ENCODE measurements around the gene SPATA2. TPM values are rescaled to one million over a fixed set of nuclear protein-coding genes. Genes with fewer than 3 reads are reported as not detected.

The SPATA2 gene
- total and polyA plus RNA-seq, 2 of the 13 experiments (the other 11 are each of a cell fraction or from before 2014, with no cell fraction given), result 3.2 to 8.7 TPM

GRCh38 chr20:49936153-49937026, 21.1 kb upstream of the SPATA2 start, which contains the start of gene RNF114 (continued):
- no peak for TF ChIP-seq ARID2 (CRISPR knock-in tag; IDR thresholded peaks at IDR 0.05; ENCODE audit: borderline replicate concordance)
- peak; percentile 97 for TF ChIP-seq RBFOX2 (IDR thresholded peaks at IDR 0.05; ENCODE audit: low read depth, low read length)
- peak; percentile 71; the same call in 1 of the 2 replicates for TF ChIP-seq ZC3H13 (CRISPR knock-in tag; IDR thresholded peaks at IDR 0.05)
- no peak for TF ChIP-seq ZNF570 (CRISPR knock-in tag; IDR thresholded peaks at IDR 0.05; ENCODE audit: borderline replicate concordance)
- TF ChIP-seq ERF (CRISPR knock-in tag; IDR thresholded peaks at IDR 0.05), result peak; percentile 85
- TF ChIP-seq ZNF558 (CRISPR knock-in tag; IDR thresholded peaks at IDR 0.05; ENCODE audit: borderline replicate concordance), result peak; percentile 94; the same call in 1 of the 2 replicates
- TF ChIP-seq BRCA1 (CRISPR knock-in tag; IDR thresholded peaks at IDR 0.05), result no peak; the same call in 1 of the 2 replicates
- TF ChIP-seq PLSCR1 (CRISPR knock-in tag; IDR thresholded peaks at IDR 0.05; ENCODE audit: borderline replicate concordance), result no peak
- peak; percentile 76 for TF ChIP-seq MIER2 (CRISPR knock-in tag; IDR thresholded peaks at IDR 0.05)
- 0 out of 2 replicates have a peak, but pooled peaks have one; percentile 8 for TF ChIP-seq CHD2 (IDR thresholded peaks at IDR 0.05; ENCODE audit: low read depth, low read length)
- no peak for TF ChIP-seq ZNF382 (CRISPR knock-in tag; IDR thresholded peaks at IDR 0.05; ENCODE audit: borderline replicate concordance)
- TF ChIP-seq ZNF75D (CRISPR knock-in tag; IDR thresholded peaks at IDR 0.05; ENCODE audit: borderline replicate concordance), result no peak
- no peak for TF ChIP-seq ZNF761 (CRISPR knock-in tag; conservative IDR thresholded peaks at IDR 0.05)
- no peak for TF ChIP-seq ZBTB7A (CRISPR knock-in tag; IDR thresholded peaks at IDR 0.05)
- no peak for TF ChIP-seq GABPA (IDR thresholded peaks at IDR 0.05; ENCODE audit: low read depth, low read length)
- peak; percentile 3; the same call in 1 of the 2 replicates for TF ChIP-seq GABPA (CRISPR knock-in tag; IDR thresholded peaks at IDR 0.05; ENCODE audit: low read depth)
- TF ChIP-seq ZNF576 (CRISPR knock-in tag; IDR thresholded peaks at IDR 0.05), result no peak
- TF ChIP-seq ZNF780A (CRISPR knock-in tag; IDR thresholded peaks at IDR 0.05), result peak; percentile 90
- TF ChIP-seq ZNF33A (CRISPR knock-in tag; IDR thresholded peaks at IDR 0.05; ENCODE audit: borderline replicate concordance), result no peak
- TF ChIP-seq REL (CRISPR knock-in tag; conservative IDR thresholded peaks at IDR 0.05), result 0 out of 2 replicates have a peak, but pooled peaks have one; percentile 5
- peak; percentile 82 for TF ChIP-seq ZNF407 (CRISPR knock-in tag; IDR thresholded peaks at IDR 0.05; ENCODE audit: not compliant biosample characterization)

Data from HepG2 (cell line).